Erythroblast (primary cell): Measurements from ENCODE around the gene AFG1L.

Experiments
- DNase-seq, 2 experiments: peaks; one replicate each; lab custom pipeline; 2025; lab: John Stamatoyannopoulos, UW
- GATA1 ChIP-seq: IDR thresholded peaks from 2 replicates; pipeline ENCODE4 v1.6.1; 2011; ENCODE audit warnings: low read depth, mild to moderate bottlenecking, control low read depth, low read length, moderate library complexity
- POLR2A ChIP-seq: IDR thresholded peaks from 2 replicates; pipeline ENCODE4 v1.6.1; 2011; ENCODE audit warnings: mild to moderate bottlenecking, low read length

The AFG1L gene

DNA sequence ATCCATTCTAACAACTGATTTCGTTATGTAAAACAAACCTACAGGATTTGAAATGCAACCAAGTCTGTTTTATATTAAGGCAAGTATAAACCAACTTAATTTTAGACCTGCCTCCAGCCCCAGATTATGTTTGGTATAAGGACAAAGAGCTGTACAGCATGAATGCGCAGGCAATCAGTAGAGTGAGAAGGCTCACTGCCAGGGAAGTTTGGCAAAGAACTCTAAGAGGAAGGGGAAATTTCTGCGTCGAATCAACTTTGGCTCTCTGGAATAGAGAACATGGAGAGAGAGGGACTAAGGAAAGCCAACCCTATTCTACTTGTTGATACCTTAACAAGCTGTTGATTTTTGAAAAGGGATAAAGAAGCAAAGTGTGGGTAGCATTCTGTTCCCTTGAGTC lies 168.9 kb downstream of the AFG1L start:
- TF ChIP-seq POLR2A (no peak), GATA1 (no peak)
- DNase-seq = no peak

DNA sequence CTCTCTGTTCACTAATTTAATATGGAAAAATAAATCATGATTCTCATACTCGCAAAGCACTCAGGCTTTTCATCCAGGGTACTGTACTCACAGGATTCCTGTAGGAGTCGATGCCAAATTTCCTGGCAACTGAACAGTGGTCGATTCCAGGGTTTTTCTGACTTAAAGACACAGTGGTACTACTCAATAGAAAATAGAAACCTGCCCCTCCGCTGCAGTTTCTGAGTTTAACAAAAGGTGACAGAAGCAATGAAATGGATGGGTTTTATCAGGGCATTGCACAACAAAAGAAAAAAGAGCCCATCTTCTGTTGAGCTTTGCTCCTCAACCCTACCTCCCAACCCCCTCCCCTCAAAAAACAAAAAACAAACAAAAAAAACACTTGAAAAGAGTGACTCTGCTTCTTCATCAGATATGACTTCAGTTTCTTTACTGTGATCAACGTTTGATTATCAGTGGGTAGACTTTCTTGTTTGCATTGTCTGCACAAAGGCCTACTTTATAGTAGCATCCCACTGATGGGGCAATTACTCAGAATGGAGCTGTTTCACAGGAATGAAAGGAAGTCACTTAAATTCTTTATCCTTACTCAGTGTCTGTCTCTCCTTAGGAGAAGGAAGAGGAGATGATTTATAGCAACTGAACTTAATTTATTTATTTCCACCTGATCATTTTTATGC lies 169.7 kb downstream of the AFG1L start:
- DNase-seq = no peak
- no peak for TF ChIP-seq GATA1
- TF ChIP-seq POLR2A = no peak

DNA sequence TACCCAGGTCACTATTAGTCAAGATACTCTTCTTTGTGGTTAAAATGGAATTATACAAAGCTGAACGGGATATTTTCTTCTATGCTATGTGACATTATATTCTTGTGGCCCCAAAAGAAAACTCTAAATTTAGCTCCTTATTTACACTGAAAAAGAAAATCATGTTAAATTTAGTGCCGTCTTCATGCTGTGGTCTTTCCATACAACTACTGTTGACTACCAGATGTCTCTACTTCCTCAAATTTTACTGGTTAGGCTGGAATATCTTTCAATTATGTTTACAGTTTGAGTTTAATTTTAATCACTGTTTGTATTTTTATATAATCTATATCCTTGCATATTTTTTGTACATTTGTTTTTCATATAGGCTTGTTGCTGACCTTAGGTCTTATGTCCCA lies 170.2 kb downstream of the AFG1L start:
- TF ChIP-seq POLR2A (no peak), GATA1 (no peak)
- DNase-seq = no peak

- DNase-seq = no peak
- TF ChIP-seq GATA1 (no peak), POLR2A (no peak)
Observed at GRCh38 chr6:108468346-108468745, 173.5 kb downstream of the AFG1L start.

DNA sequence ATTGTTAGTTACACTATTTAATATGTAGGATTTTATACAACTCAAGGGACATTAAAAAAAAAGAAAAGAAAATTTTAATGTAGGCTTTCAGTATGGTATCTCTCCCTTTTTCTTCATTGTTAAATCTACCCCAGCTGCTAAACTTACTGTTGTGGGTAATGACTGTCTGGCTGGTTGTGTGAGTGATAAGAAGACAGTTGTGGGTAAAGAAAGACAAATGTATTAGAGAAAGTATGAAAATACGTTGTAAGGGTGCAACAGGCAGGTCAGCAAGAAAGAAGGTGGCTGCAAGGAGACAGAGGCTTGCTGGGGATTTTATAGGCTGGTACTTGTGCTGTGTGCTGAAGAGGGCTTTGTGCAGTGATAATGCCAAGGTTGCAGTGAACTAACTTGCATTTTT lies 174.5 kb downstream of the AFG1L start:
- DNase-seq = no peak

GRCh38 chr6:108473197-108473596 lies 178.3 kb downstream of the AFG1L start:
- TF ChIP-seq POLR2A (no peak), GATA1 (no peak)
- DNase-seq = no peak

More for the DNA sequence above, 174.5 kb downstream of the AFG1L start:
- TF ChIP-seq GATA1 (no peak), POLR2A (no peak)

- DNase-seq = no peak
- no peak for TF ChIP-seq POLR2A
- TF ChIP-seq GATA1 = no peak
Observed at GRCh38 chr6:108476376-108476775, 181.5 kb downstream of the AFG1L start.

DNA sequence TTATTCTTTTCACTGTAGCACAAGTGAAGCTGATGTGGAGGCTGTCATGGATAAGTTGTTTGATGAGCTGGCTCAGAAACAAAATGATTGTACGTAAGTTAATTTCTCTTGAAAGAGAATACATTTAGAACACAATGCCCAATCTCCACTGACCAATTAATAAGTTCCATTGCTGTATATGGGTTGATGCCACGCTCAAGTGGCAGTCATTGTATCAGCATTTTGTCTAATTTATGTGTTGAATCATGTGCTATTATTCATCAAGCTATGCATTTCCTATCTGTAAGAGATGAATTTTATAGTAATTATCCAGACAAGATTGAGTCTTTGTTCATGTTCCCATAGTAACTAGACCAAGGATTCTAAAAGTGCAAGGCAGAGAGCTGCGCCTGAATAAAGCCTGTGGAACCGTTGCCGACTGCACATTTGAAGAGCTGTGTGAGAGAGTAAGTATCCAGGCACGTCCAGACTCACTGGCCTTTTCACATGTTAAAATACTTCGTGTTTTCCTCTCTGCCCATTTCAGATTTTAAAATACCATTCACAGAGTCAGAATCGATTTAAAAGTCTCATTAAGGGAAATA lies 182.1 kb downstream of the AFG1L start:
- no peak for DNase-seq
- TF ChIP-seq POLR2A = no peak
- no peak for TF ChIP-seq GATA1

- DNase-seq = no peak
- no peak for TF ChIP-seq POLR2A
- TF ChIP-seq GATA1 = no peak
Observed at GRCh38 chr6:108482559-108482958, 187.7 kb downstream of the AFG1L start.

GRCh38 chr6:108484016-108484415 lies 189.2 kb downstream of the AFG1L start:
- no peak for DNase-seq
- TF ChIP-seq POLR2A = no peak
- TF ChIP-seq GATA1 = no peak

- TF ChIP-seq GATA1 (no peak), POLR2A (no peak)
- no peak for DNase-seq
Observed at GRCh38 chr6:108489699-108490098, 194.8 kb downstream of the AFG1L start.

GRCh38 chr6:108492131-108492766 lies 197.4 kb downstream of the AFG1L start:
- no peak for TF ChIP-seq POLR2A
- TF ChIP-seq GATA1 = no peak
- peak; percentile 34 to 47 for DNase-seq

DNA sequence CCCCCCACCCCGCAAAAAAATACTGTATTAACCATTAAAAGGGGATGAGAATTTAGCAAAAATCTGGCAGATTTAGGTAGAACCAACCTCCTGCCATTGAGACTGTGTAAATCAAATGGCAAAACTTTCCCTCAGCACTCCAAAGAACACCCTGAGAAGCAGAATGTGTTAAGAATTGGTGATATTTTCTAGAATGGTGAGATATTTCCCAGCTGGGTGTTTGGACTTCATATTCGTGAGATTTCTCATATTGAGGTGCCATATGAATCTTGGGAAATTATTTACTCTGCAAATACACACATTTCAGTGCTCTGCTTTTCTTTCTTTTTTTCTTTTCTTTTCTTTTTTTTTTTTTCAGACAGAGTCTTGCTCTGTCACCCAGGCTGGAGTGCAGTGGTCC lies 199.6 kb downstream of the AFG1L start:
- no peak for TF ChIP-seq POLR2A
- TF ChIP-seq GATA1 = no peak
- DNase-seq = no peak

- TF ChIP-seq GATA1 = no peak
- no peak for TF ChIP-seq POLR2A
- DNase-seq = peak; percentile 22 to 30
Observed at GRCh38 chr6:108497883-108498282, 203.0 kb downstream of the AFG1L start.
